ENCODE results near the gene ZNF710.

DNA sequence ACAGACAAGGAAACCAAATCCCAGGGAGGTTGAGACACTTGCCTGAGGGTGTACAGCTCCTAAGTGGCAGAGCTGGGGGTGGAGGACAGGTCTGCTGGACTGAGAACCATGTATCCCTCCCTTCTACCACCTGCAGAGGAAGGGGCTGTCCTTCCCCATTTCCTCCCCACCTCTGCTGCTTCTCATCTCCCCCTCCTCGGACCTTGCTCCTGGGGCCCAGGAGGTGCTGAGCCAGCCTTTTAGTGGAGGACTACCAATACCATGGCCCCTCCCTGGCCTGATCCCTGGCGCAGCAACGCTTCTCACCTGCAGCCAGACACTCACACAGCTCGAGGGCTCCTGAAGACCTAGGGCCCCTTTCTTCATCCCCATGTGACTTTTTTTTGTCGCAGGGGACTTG is 50.8 kb downstream of the ZNF710 start:
- TF ChIP-seq, protein P1, sequence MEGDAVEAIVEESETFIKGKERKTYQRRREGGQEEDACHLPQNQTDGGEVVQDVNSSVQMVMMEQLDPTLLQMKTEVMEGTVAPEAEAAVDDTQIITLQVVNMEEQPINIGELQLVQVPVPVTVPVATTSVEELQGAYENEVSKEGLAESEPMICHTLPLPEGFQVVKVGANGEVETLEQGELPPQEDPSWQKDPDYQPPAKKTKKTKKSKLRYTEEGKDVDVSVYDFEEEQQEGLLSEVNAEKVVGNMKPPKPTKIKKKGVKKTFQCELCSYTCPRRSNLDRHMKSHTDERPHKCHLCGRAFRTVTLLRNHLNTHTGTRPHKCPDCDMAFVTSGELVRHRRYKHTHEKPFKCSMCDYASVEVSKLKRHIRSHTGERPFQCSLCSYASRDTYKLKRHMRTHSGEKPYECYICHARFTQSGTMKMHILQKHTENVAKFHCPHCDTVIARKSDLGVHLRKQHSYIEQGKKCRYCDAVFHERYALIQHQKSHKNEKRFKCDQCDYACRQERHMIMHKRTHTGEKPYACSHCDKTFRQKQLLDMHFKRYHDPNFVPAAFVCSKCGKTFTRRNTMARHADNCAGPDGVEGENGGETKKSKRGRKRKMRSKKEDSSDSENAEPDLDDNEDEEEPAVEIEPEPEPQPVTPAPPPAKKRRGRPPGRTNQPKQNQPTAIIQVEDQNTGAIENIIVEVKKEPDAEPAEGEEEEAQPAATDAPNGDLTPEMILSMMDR (IDR thresholded peaks at IDR 0.05), result no peak
- no peak for TF ChIP-seq POLR2A (IDR thresholded peaks at IDR 0.05)
